ENCODE results near the gene ZBTB16. TPM values are rescaled to one million over a fixed set of nuclear protein-coding genes. Genes with fewer than 3 reads are reported as not detected.

ZBTB16 gene
- total RNA-seq, 1 experiment from 2014 or later: not detected

DNA sequence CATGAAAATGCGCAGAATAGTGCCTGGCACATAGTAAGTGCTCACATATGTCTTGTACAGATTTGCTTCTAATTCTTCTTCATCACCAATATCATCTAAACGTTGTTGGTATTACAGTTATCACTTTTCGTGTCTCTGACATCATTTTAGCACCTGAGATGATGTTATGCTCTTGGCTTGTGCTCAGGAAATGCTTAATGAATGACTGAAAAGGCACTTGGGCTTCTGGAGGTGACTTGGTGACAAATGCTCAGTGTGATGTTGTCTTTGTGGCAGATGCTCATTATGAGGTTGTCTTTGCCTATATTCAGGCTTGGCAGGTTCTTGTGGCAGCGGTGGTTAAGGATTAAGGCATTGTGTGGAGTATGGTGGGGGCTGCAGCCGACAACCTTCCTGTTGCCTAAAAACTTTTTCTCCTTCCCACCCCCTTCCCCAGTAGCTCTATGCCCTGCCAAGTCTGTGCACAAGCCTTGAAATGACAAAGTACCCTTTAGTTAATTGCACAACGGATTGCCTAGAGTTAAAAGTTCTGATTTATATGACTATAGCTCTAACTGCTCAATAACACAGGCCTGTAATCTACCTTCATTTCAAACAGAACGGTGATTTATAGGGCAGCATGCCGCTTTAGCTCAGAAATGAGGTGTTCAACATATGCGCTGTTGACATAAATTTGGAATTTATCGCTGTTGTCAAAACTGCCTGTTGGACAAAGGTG is 82.5 kb downstream of the ZBTB16 start:
- Histone ChIP-seq H3K27ac (no peak overlapping the region), H3K36me3 (no peaks in the 10 kb centered on the region), H3K9me3 (replicated peaks) (no peaks in the 10 kb centered on the region), H3K4me1 (no peaks in the 10 kb centered on the region), H3K4me3 (no peak overlapping the region), H3K27me3 (no peaks in the 10 kb centered on the region)
- DNase-seq: no peak

GRCh38 chr11:114142707-114143106 is 83.2 kb downstream of the ZBTB16 start:
- H3K4me3 ChIP-seq: no peak overlapping the region
- H3K27ac ChIP-seq: no peak overlapping the region
- no peaks in the 10 kb centered on the region for H3K4me1 ChIP-seq
- H3K27me3 ChIP-seq: no peaks in the 10 kb centered on the region
- no peaks in the 10 kb centered on the region for H3K9me3 ChIP-seq (replicated peaks)
- H3K36me3 ChIP-seq: no peaks in the 10 kb centered on the region
- DNase-seq: no peak

- DNase-seq: no peak
- no peak overlapping the region for H3K27ac ChIP-seq
- H3K36me3 ChIP-seq: no peaks in the 10 kb centered on the region
- H3K9me3 ChIP-seq (replicated peaks): no peaks in the 10 kb centered on the region
- no peaks in the 10 kb centered on the region for H3K27me3 ChIP-seq
- H3K4me3 ChIP-seq: no peak overlapping the region
- no peaks in the 10 kb centered on the region for H3K4me1 ChIP-seq
Measured at GRCh38 chr11:114145166-114145775, 85.8 kb downstream of the ZBTB16 start.

DNA sequence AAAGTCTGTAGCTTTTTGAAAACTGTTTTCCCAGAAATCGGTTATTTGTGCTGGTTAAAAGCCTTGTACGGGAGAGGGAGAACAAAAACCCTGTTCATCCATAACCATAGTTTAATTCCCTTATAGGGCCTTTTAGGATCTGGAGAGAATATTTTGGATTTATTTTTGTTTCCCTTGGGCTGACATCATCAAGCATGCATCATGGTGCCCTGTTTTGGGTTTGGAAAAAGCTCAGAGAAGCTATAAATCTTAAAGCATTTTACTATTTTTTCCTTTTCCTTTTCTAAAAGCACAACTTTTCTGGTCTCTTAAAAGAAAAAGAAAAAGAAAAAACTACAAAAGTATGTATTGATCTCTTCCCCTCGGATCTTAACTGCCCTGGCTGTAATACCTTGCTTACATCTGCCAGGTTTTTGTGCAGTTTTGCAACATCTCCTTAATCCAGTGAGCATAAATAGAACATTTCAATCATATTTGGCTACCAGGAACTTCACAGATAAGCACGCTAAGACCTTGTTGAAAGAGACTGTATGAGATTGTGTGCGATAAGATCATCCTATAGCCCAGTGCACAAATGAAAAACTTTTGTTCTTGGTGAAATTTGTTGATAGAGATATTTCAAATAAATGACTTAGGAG is 88.0 kb downstream of the ZBTB16 start:
- no peak overlapping the region for H3K4me3 ChIP-seq
- H3K36me3 ChIP-seq: no peaks in the 10 kb centered on the region
- H3K4me1 ChIP-seq: no peaks in the 10 kb centered on the region
- no peaks in the 10 kb centered on the region for H3K27me3 ChIP-seq
- no peak overlapping the region for H3K27ac ChIP-seq
- DNase-seq: no peak
- H3K9me3 ChIP-seq (replicated peaks): no peaks in the 10 kb centered on the region

GRCh38 chr11:114148013-114148382 is 88.5 kb downstream of the ZBTB16 start:
- Histone ChIP-seq H3K27me3 (no peaks in the 10 kb centered on the region), H3K36me3 (no peaks in the 10 kb centered on the region), H3K27ac (no peak overlapping the region), H3K9me3 (replicated peaks) (no peaks in the 10 kb centered on the region), H3K4me3 (no peak overlapping the region), H3K4me1 (no peaks in the 10 kb centered on the region)
- no peak for DNase-seq

DNA sequence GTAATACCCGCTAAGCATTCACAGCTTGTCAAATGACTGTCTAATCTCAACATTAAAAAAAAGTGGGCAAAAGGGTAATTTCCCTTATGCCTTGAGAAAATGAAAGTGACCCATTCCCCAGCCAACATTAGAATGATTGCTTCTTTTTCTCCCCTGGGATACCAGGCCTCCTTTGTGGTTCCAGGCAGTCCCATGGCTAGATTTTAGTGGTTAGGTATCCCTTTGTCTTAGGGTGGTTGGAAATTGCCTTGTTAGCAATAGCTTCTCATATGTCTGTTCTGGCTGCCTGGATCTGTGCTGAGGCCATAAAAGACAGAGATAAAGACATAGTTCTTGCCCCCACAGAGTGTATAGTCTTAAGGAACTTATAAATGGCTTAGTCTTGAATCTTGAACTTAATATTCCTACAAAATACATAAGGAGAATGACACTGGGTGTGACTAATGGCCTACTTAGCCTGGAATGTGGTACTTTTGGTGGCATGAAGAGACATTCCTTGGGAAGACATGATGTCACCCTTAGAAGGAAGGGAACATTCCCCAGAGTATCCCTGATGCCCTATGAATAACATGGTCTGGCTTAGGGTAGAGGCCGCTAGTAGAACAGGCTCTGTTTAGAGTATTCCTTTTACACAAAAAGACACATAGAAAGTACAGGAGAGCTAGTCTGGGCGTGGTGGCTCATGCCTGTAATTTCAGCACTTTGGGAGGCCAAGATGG is 90.3 kb downstream of the ZBTB16 start:
- Histone ChIP-seq H3K4me3 (no peak overlapping the region), H3K36me3 (no peaks in the 10 kb centered on the region), H3K4me1 (no peaks in the 10 kb centered on the region), H3K27me3 (no peaks in the 10 kb centered on the region), H3K27ac (no peak overlapping the region), H3K9me3 (replicated peaks) (no peaks in the 10 kb centered on the region)
- no peak for DNase-seq

GRCh38 chr11:114150671-114151070 is 91.2 kb downstream of the ZBTB16 start:
- H3K4me1 ChIP-seq: no peaks in the 10 kb centered on the region
- H3K4me3 ChIP-seq: no peak overlapping the region
- no peak for DNase-seq
- H3K27ac ChIP-seq: no peak overlapping the region
- H3K9me3 ChIP-seq (replicated peaks): no peaks in the 10 kb centered on the region
- H3K36me3 ChIP-seq: no peaks in the 10 kb centered on the region
- no peaks in the 10 kb centered on the region for H3K27me3 ChIP-seq

GRCh38 chr11:114151631-114152030 is 92.1 kb downstream of the ZBTB16 start:
- DNase-seq: no peak
- H3K4me1 ChIP-seq: no peaks in the 10 kb centered on the region

GRCh38 chr11:114152162-114152561 is 92.7 kb downstream of the ZBTB16 start:
- Histone ChIP-seq H3K27me3 (no peaks in the 10 kb centered on the region), H3K4me1 (no peaks in the 10 kb centered on the region), H3K36me3 (no peaks in the 10 kb centered on the region), H3K27ac (no peak overlapping the region), H3K4me3 (no peak overlapping the region), H3K9me3 (replicated peaks) (no peaks in the 10 kb centered on the region)
- no peak for DNase-seq

More at GRCh38 chr11:114151631-114152030, 92.1 kb downstream of the ZBTB16 start:
- H3K27ac ChIP-seq: no peak overlapping the region
- H3K27me3 ChIP-seq: no peaks in the 10 kb centered on the region
- no peaks in the 10 kb centered on the region for H3K9me3 ChIP-seq (replicated peaks)
- no peak overlapping the region for H3K4me3 ChIP-seq
- no peaks in the 10 kb centered on the region for H3K36me3 ChIP-seq

DNA sequence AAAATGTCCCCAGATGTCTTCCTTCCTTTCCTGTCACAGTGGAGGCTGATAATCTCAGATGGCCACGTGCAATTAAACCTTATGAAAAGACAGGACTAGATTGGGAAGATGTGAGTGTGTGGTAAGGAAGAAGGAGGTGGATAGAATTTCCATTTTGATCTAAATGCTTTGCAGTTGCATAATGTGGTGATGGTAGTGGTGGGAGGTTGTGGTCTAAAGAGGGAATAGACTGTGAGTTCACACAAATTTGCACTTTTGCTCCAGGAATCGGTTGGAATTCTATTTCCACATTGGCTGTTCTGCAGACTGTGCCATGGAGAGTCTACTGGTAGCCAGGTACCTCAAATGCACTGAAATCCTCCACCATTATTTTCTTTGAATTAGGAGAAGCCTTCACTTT is 93.3 kb downstream of the ZBTB16 start:
- Histone ChIP-seq H3K4me3 (no peak overlapping the region), H3K36me3 (no peaks in the 10 kb centered on the region), H3K27me3 (no peaks in the 10 kb centered on the region), H3K9me3 (replicated peaks) (no peaks in the 10 kb centered on the region), H3K4me1 (no peaks in the 10 kb centered on the region), H3K27ac (no peak overlapping the region)
- DNase-seq: no peak

GRCh38 chr11:114153224-114153623 is 93.7 kb downstream of the ZBTB16 start:
- DNase-seq: no peak
- Histone ChIP-seq H3K4me3 (no peak overlapping the region), H3K27me3 (no peaks in the 10 kb centered on the region), H3K36me3 (no peaks in the 10 kb centered on the region), H3K27ac (no peak overlapping the region), H3K4me1 (no peaks in the 10 kb centered on the region), H3K9me3 (replicated peaks) (no peaks in the 10 kb centered on the region)

DNA sequence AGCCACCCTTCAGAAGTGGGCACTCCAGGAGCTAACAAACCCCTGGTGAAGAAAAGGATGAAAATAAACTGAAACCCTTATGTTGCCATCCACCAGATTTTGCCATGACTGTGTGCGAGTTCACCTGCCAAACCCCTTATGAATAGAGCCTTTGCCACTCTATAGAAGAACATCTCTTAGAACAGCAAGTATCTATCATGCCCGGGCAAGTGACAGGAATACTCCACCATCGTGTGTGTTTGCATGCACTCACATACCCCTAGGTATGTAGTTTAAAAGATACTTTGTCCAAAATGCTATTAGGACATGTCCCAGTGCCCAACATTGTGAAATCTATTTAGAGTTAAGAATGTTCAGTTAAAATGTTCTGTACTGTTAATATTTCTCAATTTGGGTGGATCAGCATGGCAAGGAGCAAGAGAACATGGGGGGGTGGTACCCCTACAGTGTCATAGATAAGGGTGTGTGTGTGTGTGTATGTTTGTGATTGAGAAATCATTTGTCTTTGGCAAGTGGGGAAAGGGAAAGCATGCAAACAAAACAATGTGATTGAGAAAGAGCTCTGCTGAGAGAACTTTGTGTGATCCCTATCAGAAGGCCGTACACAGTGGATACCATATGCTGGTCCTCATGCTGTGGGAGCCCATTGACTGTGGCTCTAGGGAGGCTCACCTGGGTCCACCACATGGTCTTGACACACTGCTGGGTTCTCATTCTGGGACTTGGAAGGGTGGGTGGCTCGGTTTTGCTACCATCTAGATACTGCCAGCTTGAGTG is 94.9 kb downstream of the ZBTB16 start:
- Histone ChIP-seq H3K4me3 (no peak overlapping the region), H3K27ac (no peak overlapping the region), H3K36me3 (no peaks in the 10 kb centered on the region), H3K4me1 (no peaks in the 10 kb centered on the region), H3K27me3 (no peaks in the 10 kb centered on the region), H3K9me3 (replicated peaks) (no peaks in the 10 kb centered on the region)
- no peak for DNase-seq

DNA sequence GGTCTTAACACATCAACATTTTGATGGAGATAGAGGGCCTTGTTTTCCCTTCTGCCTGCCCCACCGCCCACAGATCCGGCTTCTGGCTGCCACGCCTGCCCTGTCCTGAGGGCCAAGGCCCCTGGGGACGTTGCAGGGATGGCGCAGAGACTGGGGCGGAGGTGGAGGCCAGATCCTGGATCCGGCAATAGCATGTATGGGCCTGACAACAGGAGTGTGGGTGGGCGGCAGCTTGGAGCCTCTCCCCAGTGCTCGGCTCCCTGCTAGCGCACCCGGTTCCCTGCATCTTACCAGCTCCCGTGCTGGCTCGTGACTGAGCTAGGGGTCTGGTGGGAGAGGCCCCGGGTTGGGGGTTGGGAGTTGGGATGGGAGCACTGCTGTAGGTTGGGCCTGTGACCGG is 95.6 kb downstream of the ZBTB16 start:
- H3K27me3 ChIP-seq: no peaks in the 10 kb centered on the region
- H3K4me1 ChIP-seq: no peaks in the 10 kb centered on the region
- H3K27ac ChIP-seq: no peak overlapping the region
- H3K9me3 ChIP-seq (replicated peaks): no peaks in the 10 kb centered on the region
- H3K4me3 ChIP-seq: no peak overlapping the region
- H3K36me3 ChIP-seq: no peaks in the 10 kb centered on the region
- no peak for DNase-seq

DNA sequence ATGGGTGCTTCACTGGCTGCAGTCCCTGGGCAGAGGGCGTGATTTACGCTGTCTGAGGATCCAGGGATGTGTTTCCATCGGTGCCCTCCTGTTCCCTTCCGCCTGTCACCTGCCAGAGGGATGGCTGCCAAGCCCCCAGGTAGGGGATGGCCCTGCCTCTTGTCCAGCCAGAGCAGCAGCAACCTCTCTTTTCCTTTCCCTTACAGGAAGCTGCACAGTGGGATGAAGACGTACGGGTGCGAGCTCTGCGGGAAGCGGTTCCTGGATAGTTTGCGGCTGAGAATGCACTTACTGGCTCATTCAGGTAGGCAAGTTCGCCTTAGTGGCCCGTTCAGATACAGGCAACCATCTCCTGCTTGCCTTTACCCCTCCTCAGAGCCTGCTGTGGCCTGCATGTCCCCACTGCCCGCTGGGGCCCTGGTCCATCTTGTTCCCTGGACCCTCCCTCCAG is 96.6 kb downstream of the ZBTB16 start:
- H3K27ac ChIP-seq: no peak overlapping the region
- H3K27me3 ChIP-seq: no peaks in the 10 kb centered on the region
- no peak for DNase-seq
- no peak overlapping the region for H3K4me3 ChIP-seq
- no peaks in the 10 kb centered on the region for H3K36me3 ChIP-seq
- H3K4me1 ChIP-seq: 0 out of 2 replicates have a peak, but pooled peaks cover 3% of the 10 kb centered on the region
- no peaks in the 10 kb centered on the region for H3K9me3 ChIP-seq (replicated peaks)

All from SJCRH30 (cell line).